Effector memory CD4-positive, alpha-beta T cell (primary cell): Measurements from ENCODE around the gene TNNI3K.

Experiments used
- DNase-seq, 3 donors: peaks; one replicate each; pipeline ENCODE4 v3.0.0-alpha.2; 2020
- H3K27ac ChIP-seq: 2 replicates; pipeline ENCODE4 v1.7.0; 2013; ENCODE audit warnings: mild to moderate bottlenecking, low read length, moderate library complexity; ENCODE audit not compliant: insufficient read depth, poor library complexity, severe bottlenecking
- H3K27me3 ChIP-seq: replicated peaks from 2 replicates; pipeline ENCODE4 v1.7.0; 2013; ENCODE audit warnings: mild to moderate bottlenecking, low read length; ENCODE audit not compliant: insufficient read depth, control insufficient read depth, poor library complexity, severe bottlenecking
- H3K36me3 ChIP-seq: 2 replicates; pipeline ENCODE4 v1.7.0; 2013; ENCODE audit warnings: mild to moderate bottlenecking, low read length, moderate library complexity; ENCODE audit not compliant: control insufficient read depth, insufficient read depth
- H3K4me1 ChIP-seq: 2 replicates; pipeline ENCODE4 v1.7.0; 2013; ENCODE audit warnings: low read length, mild to moderate bottlenecking; ENCODE audit not compliant: control insufficient read depth, insufficient read depth, poor library complexity, severe bottlenecking
- H3K4me3 ChIP-seq: 2 replicates; pipeline ENCODE4 v1.7.0; 2013; ENCODE audit warnings: low read length, low read depth, mild to moderate bottlenecking; ENCODE audit not compliant: insufficient read depth, poor library complexity, severe bottlenecking
- H3K9me3 ChIP-seq: 2 replicates; pipeline ENCODE4 v1.7.0; 2013; ENCODE audit warnings: mild to moderate bottlenecking, low read length, moderate library complexity; ENCODE audit not compliant: control insufficient read depth

The TNNI3K gene

GRCh38 chr1:74474585-74474984, 239.4 kb downstream of the TNNI3K start:
- H3K27me3 ChIP-seq, result no peaks in the 10 kb centered on the region
- DNase-seq, result no peak

GRCh38 chr1:74478979-74479378, 243.8 kb downstream of the TNNI3K start:
- Histone ChIP-seq H3K27me3 (no peaks in the 10 kb centered on the region), H3K4me1 (no peaks in the 10 kb centered on the region), H3K4me3 (no peak overlapping the region), H3K9me3 (no peaks in the 10 kb centered on the region), H3K27ac (no peak overlapping the region), H3K36me3 (no peaks in the 10 kb centered on the region)
- DNase-seq, result no peak

More at GRCh38 chr1:74474585-74474984, 239.4 kb downstream of the TNNI3K start:
- no peaks in the 10 kb centered on the region for H3K9me3 ChIP-seq
- H3K4me1 ChIP-seq, result no peaks in the 10 kb centered on the region
- no peak overlapping the region for H3K4me3 ChIP-seq
- H3K36me3 ChIP-seq, result no peaks in the 10 kb centered on the region
- H3K27ac ChIP-seq, result no peak overlapping the region

- Histone ChIP-seq H3K36me3 (no peaks in the 10 kb centered on the region), H3K27me3 (no peaks in the 10 kb centered on the region), H3K4me1 (no peaks in the 10 kb centered on the region), H3K27ac (no peak overlapping the region), H3K9me3 (no peaks in the 10 kb centered on the region), H3K4me3 (no peak overlapping the region)
- DNase-seq, result no peak
Observed at GRCh38 chr1:74480068-74480467, 244.9 kb downstream of the TNNI3K start.

GRCh38 chr1:74481607-74482006, 246.4 kb downstream of the TNNI3K start:
- DNase-seq, result no peak
- Histone ChIP-seq H3K27ac (no peak overlapping the region), H3K27me3 (no peaks in the 10 kb centered on the region), H3K36me3 (no peaks in the 10 kb centered on the region), H3K4me1 (no peaks in the 10 kb centered on the region), H3K9me3 (no peaks in the 10 kb centered on the region), H3K4me3 (no peak overlapping the region)

DNA sequence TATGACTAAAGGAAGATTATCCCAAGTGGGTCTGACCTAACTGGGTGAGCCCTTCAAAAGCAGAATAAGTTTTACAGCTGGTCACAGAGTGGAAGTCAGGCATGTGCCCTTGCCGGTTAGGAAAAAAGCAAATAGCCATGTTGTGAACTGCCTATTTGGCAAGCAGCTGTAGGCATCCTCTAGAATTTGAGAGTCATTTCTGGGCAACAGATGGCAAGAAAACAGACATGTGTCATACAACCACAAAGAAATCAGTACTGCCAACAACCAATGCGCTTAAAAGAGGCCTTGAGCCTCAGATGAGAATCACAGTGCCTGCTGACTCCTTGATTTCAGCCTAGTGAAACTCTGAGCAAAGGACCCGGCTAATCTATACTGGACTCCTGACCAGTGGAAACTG, 250.4 kb downstream of the TNNI3K start:
- H3K9me3 ChIP-seq, result no peaks in the 10 kb centered on the region
- H3K27me3 ChIP-seq, result no peaks in the 10 kb centered on the region
- H3K27ac ChIP-seq, result no peak overlapping the region
- DNase-seq, result no peak
- H3K36me3 ChIP-seq, result no peaks in the 10 kb centered on the region
- H3K4me3 ChIP-seq, result no peak overlapping the region
- H3K4me1 ChIP-seq, result no peaks in the 10 kb centered on the region

DNA sequence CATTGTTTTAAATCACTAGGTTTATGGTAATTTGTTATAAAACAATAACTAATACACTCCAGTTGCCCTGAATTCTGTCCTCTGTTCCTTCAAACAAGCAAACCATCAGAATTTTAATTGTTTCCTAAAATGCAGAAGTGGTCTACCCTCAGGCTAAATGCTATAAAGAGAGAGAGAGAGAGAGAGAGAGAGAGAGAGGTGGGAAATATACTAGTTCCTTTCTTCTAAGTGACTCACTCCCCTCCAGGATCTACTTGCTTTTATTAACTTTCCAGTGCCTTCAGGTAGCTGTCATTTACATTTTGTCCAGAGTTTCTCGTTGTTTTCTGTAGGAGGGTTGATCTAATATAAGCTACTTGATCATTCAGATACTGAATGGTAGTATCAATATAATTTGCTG, 250.8 kb downstream of the TNNI3K start:
- DNase-seq, result no peak
- Histone ChIP-seq H3K9me3 (no peaks in the 10 kb centered on the region), H3K36me3 (no peaks in the 10 kb centered on the region), H3K4me3 (no peak overlapping the region), H3K27ac (no peak overlapping the region), H3K27me3 (no peaks in the 10 kb centered on the region), H3K4me1 (no peaks in the 10 kb centered on the region)

- no peaks in the 10 kb centered on the region for H3K36me3 ChIP-seq
- no peak for DNase-seq
- H3K27me3 ChIP-seq, result no peaks in the 10 kb centered on the region
Observed at GRCh38 chr1:74496669-74497068, 261.5 kb downstream of the TNNI3K start.

GRCh38 chr1:74498901-74499300, 263.7 kb downstream of the TNNI3K start:
- DNase-seq, result no peak
- no peaks in the 10 kb centered on the region for H3K27me3 ChIP-seq
- H3K27ac ChIP-seq, result no peak overlapping the region
- H3K36me3 ChIP-seq, result no peaks in the 10 kb centered on the region
- H3K4me1 ChIP-seq, result no peaks in the 10 kb centered on the region
- no peaks in the 10 kb centered on the region for H3K9me3 ChIP-seq
- no peak overlapping the region for H3K4me3 ChIP-seq

More at GRCh38 chr1:74496669-74497068, 261.5 kb downstream of the TNNI3K start:
- H3K27ac ChIP-seq, result no peak overlapping the region
- no peaks in the 10 kb centered on the region for H3K4me1 ChIP-seq
- no peaks in the 10 kb centered on the region for H3K9me3 ChIP-seq
- H3K4me3 ChIP-seq, result no peak overlapping the region

DNA sequence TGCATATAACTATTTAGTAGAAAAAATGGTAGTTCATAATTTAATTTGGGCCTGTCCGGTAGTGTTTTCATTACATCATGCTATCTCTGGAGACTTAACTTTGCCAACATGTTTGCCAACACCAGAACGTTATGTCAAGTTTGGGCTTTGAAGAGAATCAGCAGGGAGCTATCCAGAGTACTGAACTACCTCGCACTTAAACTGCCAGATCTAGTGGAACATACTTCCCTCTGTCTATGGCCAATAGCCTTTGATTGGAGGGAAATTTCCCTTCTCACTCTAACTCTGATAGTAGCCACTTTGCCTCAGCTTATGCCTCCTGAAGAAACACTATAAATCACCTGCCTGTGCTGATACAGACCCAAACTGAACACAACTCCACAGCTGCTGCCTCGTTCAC, 267.2 kb downstream of the TNNI3K start:
- H3K27me3 ChIP-seq, result no peaks in the 10 kb centered on the region
- H3K4me1 ChIP-seq, result no peaks in the 10 kb centered on the region
- H3K9me3 ChIP-seq, result no peaks in the 10 kb centered on the region
- DNase-seq, result no peak
- H3K27ac ChIP-seq, result no peak overlapping the region
- no peak overlapping the region for H3K4me3 ChIP-seq
- H3K36me3 ChIP-seq, result no peaks in the 10 kb centered on the region

DNA sequence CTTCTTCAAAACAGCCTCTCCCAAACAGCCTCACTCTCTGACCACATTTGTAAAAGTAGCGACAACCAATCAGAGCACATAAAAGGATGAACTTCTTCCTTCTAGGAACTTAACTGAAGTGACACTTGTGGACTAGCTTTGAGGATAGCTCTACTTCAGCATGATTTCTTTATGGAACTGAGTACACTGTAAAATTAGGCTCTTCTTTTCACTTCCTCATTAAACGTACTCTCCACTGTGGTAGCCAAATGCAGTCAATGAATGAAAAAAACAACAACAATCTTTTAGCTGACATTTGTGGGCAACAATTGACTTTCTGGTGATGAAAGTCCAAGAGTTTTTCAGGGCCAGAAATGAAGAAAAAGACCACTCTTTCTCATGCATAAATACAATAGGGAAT, 267.7 kb downstream of the TNNI3K start:
- no peaks in the 10 kb centered on the region for H3K4me1 ChIP-seq
- no peak overlapping the region for H3K4me3 ChIP-seq
- no peaks in the 10 kb centered on the region for H3K27me3 ChIP-seq
- H3K9me3 ChIP-seq, result no peaks in the 10 kb centered on the region
- H3K36me3 ChIP-seq, result no peaks in the 10 kb centered on the region
- no peak for DNase-seq
- no peak overlapping the region for H3K27ac ChIP-seq
